HG03558 (cell line): ENCODE results near the gene KBTBD12.

Experiments
- ATAC-seq: cut with Tn5 transposase; IDR thresholded peaks from one replicate; pipeline ENCODE4 v1.9.1; 2021; ENCODE audit warnings: moderate number of reproducible peaks; ENCODE audit not compliant: unreplicated experiment; ENCODE audit errors: extremely low read depth

KBTBD12 gene

DNA sequence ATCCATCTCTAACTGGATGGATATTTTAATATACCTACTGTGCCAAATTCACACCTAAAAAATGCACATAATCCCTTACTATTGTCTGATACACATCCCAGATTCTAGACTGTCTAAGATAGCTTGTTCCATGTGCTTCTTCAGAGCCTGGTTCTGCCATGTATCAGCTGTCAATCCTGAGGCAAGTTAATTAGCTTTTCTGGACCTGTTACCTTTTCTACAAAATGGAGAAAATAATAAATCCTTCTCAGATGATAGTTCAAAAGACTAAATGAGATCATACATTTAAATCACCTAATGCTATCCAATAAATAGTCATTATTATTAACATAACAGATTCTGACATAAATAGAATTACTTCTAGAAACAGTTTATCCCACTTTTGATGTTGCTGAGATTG lies 66.1 kb downstream of the KBTBD12 start:
- ATAC-seq = no peak

GRCh38 chr3:127982155-127982554 lies 67.1 kb downstream of the KBTBD12 start:
- ATAC-seq = no peak

DNA sequence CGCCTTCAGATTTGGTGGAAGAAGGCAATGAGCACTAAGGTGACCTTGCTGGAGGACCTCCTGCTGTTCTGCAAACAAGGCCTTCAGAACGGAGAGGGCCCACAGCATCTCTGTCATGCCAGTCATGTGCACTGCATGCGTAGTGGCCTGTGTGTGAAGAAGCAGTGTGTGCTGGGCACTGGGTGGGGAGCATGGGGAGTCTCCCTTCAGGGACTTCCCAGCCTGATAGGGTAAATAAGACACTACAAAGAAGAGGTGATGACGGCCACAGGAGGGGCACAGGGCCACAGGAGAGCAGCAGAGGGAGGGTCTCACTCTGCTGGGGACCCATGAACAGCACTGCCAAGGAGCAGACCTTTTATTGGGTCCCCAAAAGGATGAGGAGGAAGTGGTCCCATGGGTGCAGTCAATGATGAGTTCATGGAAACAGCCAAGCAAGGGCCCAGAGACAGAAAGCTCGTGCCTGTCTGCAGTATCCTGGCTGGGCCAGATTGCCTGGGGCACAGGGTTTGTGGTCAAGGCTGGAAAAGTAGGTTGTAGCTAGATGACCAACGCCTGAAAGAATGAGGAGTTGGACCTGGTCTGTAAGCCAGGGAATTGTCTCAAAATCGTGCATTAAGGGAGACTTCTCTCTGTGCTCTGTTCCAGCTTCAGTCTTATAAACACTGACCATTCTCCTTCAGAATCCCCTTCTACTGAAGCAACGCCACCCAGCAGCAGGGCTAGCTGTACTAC lies 69.4 kb downstream of the KBTBD12 start:
- ATAC-seq = no peak

DNA sequence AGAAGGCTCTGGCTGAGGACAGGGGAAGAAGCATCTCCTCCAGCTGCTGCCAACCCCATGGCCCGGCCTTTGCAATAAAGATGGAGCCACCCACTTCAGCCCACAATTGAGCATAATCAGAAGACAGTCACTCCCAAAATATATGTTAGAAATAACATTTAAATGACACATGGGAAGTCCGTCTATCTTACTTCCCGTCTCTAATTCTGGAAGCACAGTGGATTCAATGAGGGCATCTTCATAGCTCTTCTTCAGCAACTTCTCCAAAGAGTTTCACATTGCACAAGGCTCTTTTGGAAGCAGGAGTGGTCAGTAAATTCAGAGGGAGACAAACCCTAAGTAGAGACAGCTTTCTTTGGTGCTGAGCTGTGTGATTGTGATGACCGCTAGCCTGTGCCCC lies 70.2 kb downstream of the KBTBD12 start:
- no peak for ATAC-seq

DNA sequence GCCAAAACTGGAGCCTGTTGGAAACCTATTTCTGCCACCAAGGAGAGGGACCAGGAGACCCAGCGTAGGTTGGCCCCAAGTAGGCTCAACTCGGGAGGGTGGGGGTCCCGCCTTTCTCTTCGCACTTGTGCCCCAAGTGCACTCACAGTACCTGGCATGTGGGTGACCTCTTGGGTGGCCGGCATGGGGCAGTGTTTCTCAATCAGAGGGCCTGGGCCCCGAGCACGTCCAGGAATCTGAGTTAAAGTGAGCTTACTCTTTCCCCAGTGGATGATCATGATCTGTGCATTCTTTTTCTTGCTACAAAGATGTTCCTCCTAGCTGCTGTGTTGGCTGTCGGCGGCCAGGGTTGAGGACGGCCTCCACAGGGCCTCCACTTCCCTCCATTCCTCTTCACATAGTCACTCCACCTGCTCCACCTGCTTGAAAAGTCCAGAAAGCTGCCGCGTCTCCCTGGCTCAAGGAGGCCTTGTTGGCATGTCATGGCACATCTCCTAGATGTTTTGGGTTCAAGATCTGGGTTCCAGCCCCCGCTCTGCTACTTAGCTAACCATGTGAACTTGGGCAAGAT lies 70.7 kb downstream of the KBTBD12 start:
- no peak for ATAC-seq

DNA sequence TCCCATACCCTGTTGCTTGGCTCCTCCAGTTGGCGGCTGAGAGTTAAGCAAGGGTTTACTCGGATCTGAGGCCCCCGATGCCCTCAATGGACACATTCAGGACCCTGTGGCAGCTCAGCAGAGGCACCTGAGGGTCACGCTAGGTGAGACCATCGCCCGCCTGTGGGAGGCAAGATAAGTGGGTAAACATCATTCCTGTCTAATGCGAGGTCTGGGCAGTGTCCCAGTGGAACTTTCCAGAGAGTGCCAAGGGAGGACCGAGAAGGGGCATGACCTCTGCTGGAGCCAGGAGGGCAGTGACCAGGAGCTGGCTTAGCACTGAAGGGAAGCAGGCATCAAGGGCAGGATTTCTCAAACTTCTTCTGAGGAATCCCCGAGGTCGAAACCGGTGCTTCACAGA lies 71.8 kb downstream of the KBTBD12 start:
- no peak for ATAC-seq

DNA sequence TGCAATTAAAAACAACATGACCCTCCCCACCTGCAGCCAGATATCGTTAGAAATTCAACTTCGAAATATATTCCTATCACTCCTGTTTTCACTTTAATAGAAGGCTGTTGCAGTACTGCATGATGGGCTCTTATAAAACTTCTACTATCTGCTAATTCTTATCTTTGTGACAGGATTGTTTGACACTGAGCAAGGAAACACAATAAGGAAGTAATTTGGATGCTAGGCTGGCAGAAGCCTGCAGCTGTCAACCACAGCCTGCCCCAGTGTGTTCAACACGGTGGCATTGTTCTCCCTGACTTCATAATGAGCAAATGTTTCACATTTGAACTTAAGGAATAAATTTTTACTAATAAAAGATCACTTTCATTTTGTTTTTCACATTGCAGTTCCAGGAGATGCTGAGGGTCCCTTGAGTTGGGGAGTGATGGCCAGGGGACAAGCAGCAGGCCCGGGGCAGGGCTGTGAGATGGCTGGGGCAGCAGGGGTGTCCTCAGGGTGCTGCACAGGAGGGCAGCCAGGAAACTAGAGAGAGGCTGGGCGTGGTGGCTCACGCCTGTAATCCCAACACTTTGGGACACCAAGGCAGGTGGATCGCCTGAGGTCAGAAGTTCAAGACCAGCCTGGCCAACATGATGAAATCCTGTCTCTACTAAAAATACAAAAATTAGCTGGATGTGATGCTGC lies 72.4 kb downstream of the KBTBD12 start:
- no peak for ATAC-seq

GRCh38 chr3:127988770-127989557 lies 73.9 kb downstream of the KBTBD12 start:
- no peak for ATAC-seq

GRCh38 chr3:127990051-127990450 lies 75.0 kb downstream of the KBTBD12 start:
- no peak for ATAC-seq

DNA sequence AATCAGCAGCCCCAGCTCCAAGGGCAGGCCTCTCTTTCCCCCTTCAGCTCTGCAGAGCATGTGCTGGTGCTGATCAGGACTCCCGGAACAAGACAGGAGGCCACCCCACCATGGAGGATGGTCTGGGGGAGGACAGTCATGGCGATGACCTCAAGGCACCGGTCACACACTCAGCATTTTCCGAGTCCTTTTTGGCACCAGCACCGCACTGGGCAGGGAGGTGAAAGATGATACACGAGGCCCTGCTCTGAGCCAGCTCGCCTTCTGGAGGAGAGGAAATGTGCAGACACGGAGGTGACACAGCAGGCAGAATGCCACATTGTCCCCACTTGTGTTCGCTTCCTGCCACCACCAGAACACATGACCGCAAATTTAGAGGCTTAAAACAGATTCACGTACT lies 75.4 kb downstream of the KBTBD12 start:
- ATAC-seq = no peak

DNA sequence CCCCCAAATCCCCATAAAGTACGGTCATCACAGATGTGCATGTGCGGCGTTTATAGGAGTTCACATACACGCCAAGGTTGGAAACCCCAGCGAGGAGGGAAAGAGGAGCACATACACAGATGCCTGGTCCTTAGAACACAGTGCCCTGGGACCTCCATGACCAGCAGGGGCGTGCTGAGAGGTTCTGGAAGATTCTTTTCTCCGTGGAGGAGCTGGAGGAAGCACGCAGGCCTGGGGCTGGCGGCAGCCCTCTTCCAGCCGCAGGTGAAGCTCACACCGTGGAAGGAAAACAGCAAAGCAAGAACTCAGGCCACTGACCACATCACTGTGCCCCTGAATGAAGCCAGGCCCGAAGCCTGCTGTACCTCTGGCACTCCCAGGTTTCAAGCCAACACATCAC lies 76.2 kb downstream of the KBTBD12 start:
- ATAC-seq = no peak

GRCh38 chr3:127991681-127992080 lies 76.6 kb downstream of the KBTBD12 start:
- ATAC-seq = no peak

DNA sequence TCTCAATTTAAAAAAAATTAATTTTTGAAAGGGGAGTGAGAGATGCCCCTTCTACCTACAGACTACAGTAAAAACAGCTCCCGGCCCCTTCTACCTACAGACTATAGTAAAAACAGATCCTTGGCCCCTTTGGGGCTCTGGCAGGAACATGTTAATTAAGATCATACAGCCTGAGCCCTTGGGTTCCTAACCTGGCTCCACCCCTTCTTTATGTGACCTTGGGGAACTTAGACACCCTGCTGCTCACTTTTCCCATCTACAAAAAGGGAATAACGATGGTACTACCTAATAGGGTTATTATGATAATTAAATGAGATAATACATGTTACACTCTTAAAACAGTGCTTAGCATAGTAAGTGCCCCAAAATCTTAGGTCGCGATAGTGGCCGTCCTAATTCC lies 77.1 kb downstream of the KBTBD12 start:
- no peak for ATAC-seq

DNA sequence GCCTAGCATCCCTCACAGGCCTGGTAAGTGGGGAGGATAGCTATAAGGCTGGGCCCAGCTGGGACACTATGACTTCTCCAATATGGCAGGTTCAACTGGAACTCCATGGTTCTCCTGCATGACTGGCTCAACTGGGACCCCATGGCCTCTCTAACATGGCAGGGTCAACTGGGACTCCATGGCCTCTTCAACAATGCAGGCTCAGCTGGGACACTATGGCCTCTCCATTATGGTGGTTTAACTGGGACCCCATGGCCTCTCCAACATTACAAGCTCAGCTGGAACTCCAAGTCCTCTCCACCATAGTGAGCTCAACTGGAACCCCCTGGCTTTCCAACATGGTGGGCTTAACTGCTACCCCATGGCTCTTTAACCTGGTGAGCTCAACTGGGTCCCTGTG lies 79.0 kb downstream of the KBTBD12 start:
- no peak for ATAC-seq

DNA sequence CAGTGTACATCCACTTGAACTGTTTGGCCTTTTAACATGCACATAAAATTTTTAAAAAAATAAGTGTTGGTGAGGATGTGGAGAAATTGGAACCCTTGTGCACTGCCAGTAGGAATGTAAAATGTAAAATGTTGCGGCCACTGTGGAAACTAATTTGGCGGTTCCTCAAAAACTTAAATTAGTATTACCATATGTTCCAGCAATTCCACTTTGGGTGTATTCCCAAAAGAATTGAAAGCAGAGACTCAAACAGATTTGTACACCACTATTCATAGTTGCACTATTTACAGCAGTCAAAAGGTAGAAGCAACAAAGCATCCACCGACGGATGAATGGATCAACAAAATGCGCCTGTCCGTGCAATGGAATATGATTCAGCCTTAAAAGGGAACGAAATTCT lies 82.0 kb downstream of the KBTBD12 start:
- ATAC-seq = no peak

GRCh38 chr3:127997961-127998360 lies 82.9 kb downstream of the KBTBD12 start:
- ATAC-seq = no peak

DNA sequence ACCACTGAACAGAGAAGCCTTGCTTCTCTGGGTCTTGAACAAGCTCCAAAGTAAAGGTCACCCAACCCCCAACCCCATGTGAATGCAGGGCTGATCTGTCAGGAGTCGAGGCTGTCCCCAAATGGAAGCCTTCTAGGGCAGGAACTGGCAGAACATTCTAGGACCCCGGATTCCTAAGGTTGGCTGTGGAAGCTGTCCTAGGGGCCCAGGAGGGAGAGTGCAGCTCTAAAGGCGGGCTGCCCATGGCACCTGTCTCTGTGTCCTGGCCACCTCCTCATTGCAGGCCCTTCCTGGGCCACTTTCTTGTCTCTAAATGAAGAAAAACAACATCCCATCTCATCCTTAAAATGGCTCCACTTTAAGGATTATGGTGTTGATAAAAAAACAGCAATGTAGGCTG lies 83.6 kb downstream of the KBTBD12 start:
- no peak for ATAC-seq

GRCh38 chr3:127999509-128000106 lies 84.6 kb downstream of the KBTBD12 start:
- ATAC-seq = no peak

DNA sequence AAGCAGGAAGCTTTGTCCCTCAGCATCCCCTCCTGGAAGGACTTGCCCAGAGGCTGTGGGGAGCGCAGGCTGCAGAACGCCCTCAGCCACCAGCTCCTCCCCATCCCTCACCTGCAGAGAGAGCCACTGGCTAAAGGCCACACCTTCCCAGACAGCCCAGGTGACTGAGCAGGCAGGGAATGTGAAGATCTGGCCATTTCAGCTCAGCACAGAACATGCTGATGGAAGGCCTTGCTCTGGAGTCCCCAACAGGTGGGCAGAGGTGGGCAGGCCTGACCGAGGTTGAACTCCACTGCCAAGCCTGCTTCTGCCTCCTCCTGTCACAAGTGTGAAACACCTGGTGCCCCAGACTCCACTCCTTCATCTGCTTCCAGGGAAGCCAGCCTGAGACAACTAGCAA lies 86.5 kb downstream of the KBTBD12 start:
- ATAC-seq = no peak

DNA sequence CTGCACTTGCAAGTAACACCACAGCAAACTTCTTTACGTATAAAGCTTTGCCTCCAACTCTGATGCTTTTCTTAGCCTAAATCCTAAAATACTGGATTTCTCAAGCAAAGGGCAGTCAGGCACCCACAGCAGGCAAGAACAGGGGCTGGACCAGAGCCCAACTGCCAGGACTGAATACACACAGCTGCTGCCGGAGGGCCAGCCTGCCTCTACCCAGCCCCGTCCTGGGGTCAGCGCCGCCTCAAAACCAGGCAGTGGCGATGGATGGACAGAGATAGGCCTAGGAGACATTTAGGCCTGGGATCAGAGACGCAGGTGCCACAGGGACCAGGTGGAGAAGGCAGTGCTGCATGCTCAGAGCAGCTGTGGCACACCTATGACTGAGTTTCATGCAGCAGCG lies 89.6 kb downstream of the KBTBD12 start:
- no peak for ATAC-seq
